Measurements from ENCODE around the gene SYNE1. TPM values are rescaled to one million over a fixed set of nuclear protein-coding genes. Genes with fewer than 3 reads are reported as not detected.

Gene SYNE1
- total and polyA plus RNA-seq, 2 of the 8 experiments (the other 6 are each of a cell fraction or from before 2014, with no cell fraction given), result 2.8 to 5.5 TPM

- no peak overlapping the region for H2AK5ac ChIP-seq (ENCODE audit: low read depth, low read length)
- no peak overlapping the region for H2BK120ac ChIP-seq (replicated peaks; ENCODE audit: low read depth, low read length)
- no peak overlapping the region for H2BK15ac ChIP-seq (ENCODE audit: low read length)
- DNase-seq (ENCODE audit: low read depth in 1 of 2, low spot score in 2 of 2) (no peak), FAIRE-seq (no peak)
- no peaks in the 10 kb centered on the region for H3K27me3 ChIP-seq (replicated peaks in 1 of 4; ENCODE audit: control insufficient read depth in 3 of 4, extremely low read depth in 1 of 4, insufficient read depth in 3 of 4, low read length in 3 of 4)
- H3K79me2 ChIP-seq (ENCODE audit: control insufficient read depth in 1 of 2, insufficient read depth in 2 of 2, low read length in 2 of 2), result no peaks in the 10 kb centered on the region
- TF ChIP-seq JUND (IDR thresholded peaks at IDR 0.05; ENCODE audit: low read length) (no peak), CREB1 (IDR thresholded peaks at IDR 0.05) (no peak), JUN (IDR thresholded peaks at IDR 0.05; ENCODE audit: low read depth, low read length) (no peak), RNF2 (IDR thresholded peaks at IDR 0.05; ENCODE audit: borderline replicate concordance, low read depth, low read length, missing control alignments, poor library complexity, severe bottlenecking) (no peak), POLR2A (IDR thresholded peaks at IDR 0.05; ENCODE audit: control extremely low read depth in 1 of 2, low read depth in 2 of 2, low read length in 2 of 2) (no peak), SP2 (IDR thresholded peaks at IDR 0.05; ENCODE audit: low read length) (no peak), CBX8 (IDR thresholded peaks at IDR 0.05; ENCODE audit: borderline replicate concordance, low read depth, low read length) (no peak), USF2 (IDR thresholded peaks at IDR 0.05; ENCODE audit: low read length) (no peak), CHD2 (IDR thresholded peaks at IDR 0.05; ENCODE audit: low read length) (no peak), RAD21 (IDR thresholded peaks at IDR 0.05 in 1 of 2, conservative IDR thresholded peaks at IDR 0.05 in 1 of 2; ENCODE audit: low read depth in 2 of 2, low read length in 2 of 2) (no peak), MAFK (IDR thresholded peaks at IDR 0.05; ENCODE audit: low read depth, low read length) (no peak)
- no peak overlapping the region for H3K56ac ChIP-seq (replicated peaks; ENCODE audit: insufficient read length, low read depth, low read length)
- H3K9me3 ChIP-seq (ENCODE audit: insufficient read depth in 2 of 2, low read depth in 1 of 2, low read length in 1 of 2), result no peaks in the 10 kb centered on the region
- no peak overlapping the region for H2BK12ac ChIP-seq (ENCODE audit: low read depth, low read length)
- H3K18ac ChIP-seq (ENCODE audit: extremely low read depth, low read length), result no peak overlapping the region
- H3K23ac ChIP-seq (ENCODE audit: insufficient read length), result no peak overlapping the region
- H3K4ac ChIP-seq (replicated peaks; ENCODE audit: insufficient read length, low read depth, low read length), result no peak overlapping the region
- no peak overlapping the region for H3K4me3 ChIP-seq (ENCODE audit: extremely low read depth in 1 of 4, insufficient read depth in 2 of 4, low read depth in 3 of 4, low read length in 4 of 4)
- no peak overlapping the region for H3K27ac ChIP-seq (ENCODE audit: low read depth, low read length)
- peaks cover 0 to 4% (median 0%) of the 10 kb centered on the region in 4 experiments; a peak in 1 of 7 replicates for H3K4me1 ChIP-seq (replicated peaks in 1 of 4; ENCODE audit: control insufficient read depth in 3 of 4, insufficient read depth in 4 of 4, low read length in 3 of 4)
- no peak overlapping the region for H2BK5ac ChIP-seq (ENCODE audit: low read depth, low read length)
- no peak overlapping the region for H2AFZ ChIP-seq (ENCODE audit: low read length)
- H3K14ac ChIP-seq (ENCODE audit: insufficient read length), result no peak overlapping the region
- H4K5ac ChIP-seq (ENCODE audit: insufficient read length, low read depth, low read length), result no peak overlapping the region
- H3K9ac ChIP-seq (replicated peaks in 1 of 4; ENCODE audit: extremely low read depth in 1 of 4, low read depth in 3 of 4, low read length in 3 of 4), result no peak overlapping the region
- no peak overlapping the region for H4K8ac ChIP-seq (ENCODE audit: extremely low read depth, insufficient read depth, low read length)
- no peak overlapping the region for H3K4me2 ChIP-seq (ENCODE audit: insufficient read depth in 1 of 2, low read depth in 2 of 2, low read length in 2 of 2)
- WGBS, 2 experiments (ENCODE audit: extremely low coverage in 1 of 2, insufficient coverage in 1 of 2, insufficient read length in 1 of 2, insufficient replicate concordance in 2 of 2, low coverage in 1 of 2, low lambda C conversion rate in 2 of 2, missing lambda C conversion rate in 1 of 2), result 89% methylated on average over 1 of the region's 1 CpG; no CpG with 5 or more reads in 1 of the 2 experiments
- H4K91ac ChIP-seq (replicated peaks; ENCODE audit: insufficient read length, low read length), result no peak overlapping the region
- no peaks in the 10 kb centered on the region for H3K23me2 ChIP-seq (ENCODE audit: low read depth, low read length)
- H3K79me1 ChIP-seq (ENCODE audit: low read depth, low read length), result no peaks in the 10 kb centered on the region
- no peaks in the 10 kb centered on the region for H3K36me3 ChIP-seq (ENCODE audit: control insufficient read depth in 2 of 4, insufficient read depth in 4 of 4, low read length in 3 of 4)
- no peak overlapping the region for H2BK20ac ChIP-seq (ENCODE audit: low read length)
- ChIA-PET POLR2A (ENCODE audit: partially characterized antibody) (no interaction called here), CTCF (ENCODE audit: partially characterized antibody) (no interaction called here)
- no peaks in the 10 kb centered on the region for H4K20me1 ChIP-seq (replicated peaks in 1 of 2; ENCODE audit: control insufficient read depth in 1 of 2, insufficient read depth in 2 of 2, low read length in 2 of 2)
Observed at GRCh38 chr6:152087701-152088100, 549.5 kb downstream of the SYNE1 start.

Data from H1 (cell line).